ENCODE results near the gene TBC1D22A.

TBC1D22A gene

DNA sequence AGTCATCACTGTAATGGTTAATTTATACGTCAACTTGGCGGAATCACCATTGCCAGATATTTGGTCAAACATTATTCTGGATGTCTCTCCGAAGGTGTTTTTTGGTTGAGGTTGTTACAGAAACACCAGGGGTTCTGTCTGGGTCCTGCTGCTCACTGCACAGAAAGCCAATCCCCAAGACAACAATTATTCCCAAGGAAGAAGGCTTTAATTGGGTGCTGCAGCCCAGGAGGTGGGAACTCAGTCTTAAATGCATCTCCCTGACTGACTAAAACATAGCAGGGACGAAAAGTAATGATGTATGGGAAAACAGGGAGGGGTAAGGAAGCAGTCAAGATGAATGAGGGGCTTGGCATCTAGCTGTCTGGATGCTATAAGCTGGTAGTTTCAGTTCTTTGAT is 331.3 kb downstream of the TBC1D22A start:
- Histone ChIP-seq H3K27me3 (replicated peaks; ENCODE audit: control insufficient read depth, insufficient read depth, low read length, poor library complexity, severe bottlenecking) (no peaks in the 10 kb centered on the region), H3K36me3 (ENCODE audit: control insufficient read depth, insufficient read depth, low read length) (no peaks in the 10 kb centered on the region), H3K27ac (ENCODE audit: insufficient read depth, low read length, poor library complexity, severe bottlenecking) (no peak overlapping the region), H3K4me1 (ENCODE audit: control insufficient read depth, insufficient read depth, low read length, poor library complexity, severe bottlenecking) (peaks cover 15% of the 10 kb centered on the region), H3K9me3 (ENCODE audit: control insufficient read depth, low read length) (no peaks in the 10 kb centered on the region), H3K4me3 (ENCODE audit: insufficient read depth, low read depth, low read length, poor library complexity, severe bottlenecking) (no peak overlapping the region)
- DNase-seq = no peak

- Histone ChIP-seq H3K27me3 (replicated peaks; ENCODE audit: control insufficient read depth, insufficient read depth, low read length, poor library complexity, severe bottlenecking) (no peaks in the 10 kb centered on the region), H3K27ac (ENCODE audit: insufficient read depth, low read length, poor library complexity, severe bottlenecking) (no peak overlapping the region), H3K36me3 (ENCODE audit: control insufficient read depth, insufficient read depth, low read length) (no peaks in the 10 kb centered on the region), H3K4me3 (ENCODE audit: insufficient read depth, low read depth, low read length, poor library complexity, severe bottlenecking) (no peak overlapping the region), H3K4me1 (ENCODE audit: control insufficient read depth, insufficient read depth, low read length, poor library complexity, severe bottlenecking) (peaks cover 9% of the 10 kb centered on the region), H3K9me3 (ENCODE audit: control insufficient read depth, low read length) (no peaks in the 10 kb centered on the region)
- DNase-seq = no peak
Measured at GRCh38 chr22:47094861-47095330, 332.4 kb downstream of the TBC1D22A start.

GRCh38 chr22:47095395-47096122 is 333.1 kb downstream of the TBC1D22A start:
- Histone ChIP-seq H3K4me3 (ENCODE audit: insufficient read depth, low read depth, low read length, poor library complexity, severe bottlenecking) (no peak overlapping the region), H3K9me3 (ENCODE audit: control insufficient read depth, low read length) (no peaks in the 10 kb centered on the region), H3K27ac (ENCODE audit: insufficient read depth, low read length, poor library complexity, severe bottlenecking) (no peak overlapping the region), H3K27me3 (replicated peaks; ENCODE audit: control insufficient read depth, insufficient read depth, low read length, poor library complexity, severe bottlenecking) (no peaks in the 10 kb centered on the region), H3K36me3 (ENCODE audit: control insufficient read depth, insufficient read depth, low read length) (no peaks in the 10 kb centered on the region), H3K4me1 (ENCODE audit: control insufficient read depth, insufficient read depth, low read length, poor library complexity, severe bottlenecking) (peaks cover 2% of the 10 kb centered on the region)
- DNase-seq = no peak

- H3K27ac ChIP-seq (ENCODE audit: insufficient read depth, low read length, poor library complexity, severe bottlenecking) = no peak overlapping the region
- H3K4me3 ChIP-seq (ENCODE audit: insufficient read depth, low read depth, low read length, poor library complexity, severe bottlenecking) = no peak overlapping the region
- no peaks in the 10 kb centered on the region for H3K27me3 ChIP-seq (replicated peaks; ENCODE audit: control insufficient read depth, insufficient read depth, low read length, poor library complexity, severe bottlenecking)
- H3K36me3 ChIP-seq (ENCODE audit: control insufficient read depth, insufficient read depth, low read length) = no peaks in the 10 kb centered on the region
- H3K9me3 ChIP-seq (ENCODE audit: control insufficient read depth, low read length) = no peaks in the 10 kb centered on the region
- no peaks in the 10 kb centered on the region for H3K4me1 ChIP-seq (ENCODE audit: control insufficient read depth, insufficient read depth, low read length, poor library complexity, severe bottlenecking)
- no peak for DNase-seq
Measured at GRCh38 chr22:47098121-47098520, 335.7 kb downstream of the TBC1D22A start.

DNA sequence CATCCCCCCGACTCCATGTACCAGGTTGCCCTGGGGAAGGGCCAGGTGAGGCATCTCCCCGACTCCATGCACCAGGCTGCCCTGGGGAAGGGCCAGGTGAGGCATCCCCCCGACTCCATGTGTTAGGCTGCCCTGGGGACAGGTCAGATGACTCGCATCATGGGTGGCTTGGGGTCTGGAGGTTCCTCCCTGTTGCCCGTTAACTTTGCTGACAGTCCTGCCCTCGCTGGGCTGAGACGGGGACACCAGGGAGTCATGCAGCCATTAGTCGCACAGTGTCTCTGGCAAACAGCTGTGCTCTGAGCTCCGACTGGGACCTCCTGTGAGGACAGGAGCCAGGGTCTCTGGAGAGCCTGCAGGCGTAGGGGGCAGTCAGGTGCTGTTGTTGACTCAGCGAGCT is 336.1 kb downstream of the TBC1D22A start:
- no peaks in the 10 kb centered on the region for H3K4me1 ChIP-seq (ENCODE audit: control insufficient read depth, insufficient read depth, low read length, poor library complexity, severe bottlenecking)
- H3K4me3 ChIP-seq (ENCODE audit: insufficient read depth, low read depth, low read length, poor library complexity, severe bottlenecking) = no peak overlapping the region
- no peaks in the 10 kb centered on the region for H3K9me3 ChIP-seq (ENCODE audit: control insufficient read depth, low read length)
- no peak overlapping the region for H3K27ac ChIP-seq (ENCODE audit: insufficient read depth, low read length, poor library complexity, severe bottlenecking)
- H3K36me3 ChIP-seq (ENCODE audit: control insufficient read depth, insufficient read depth, low read length) = no peaks in the 10 kb centered on the region
- H3K27me3 ChIP-seq (replicated peaks; ENCODE audit: control insufficient read depth, insufficient read depth, low read length, poor library complexity, severe bottlenecking) = no peaks in the 10 kb centered on the region
- no peak for DNase-seq

- H3K27ac ChIP-seq (ENCODE audit: insufficient read depth, low read length, poor library complexity, severe bottlenecking) = no peak overlapping the region
Measured at GRCh38 chr22:47100019-47100418, 337.6 kb downstream of the TBC1D22A start.

GRCh38 chr22:47100646-47101200 is 338.3 kb downstream of the TBC1D22A start:
- Histone ChIP-seq H3K36me3 (ENCODE audit: control insufficient read depth, insufficient read depth, low read length) (no peaks in the 10 kb centered on the region), H3K27me3 (replicated peaks; ENCODE audit: control insufficient read depth, insufficient read depth, low read length, poor library complexity, severe bottlenecking) (no peaks in the 10 kb centered on the region), H3K4me1 (ENCODE audit: control insufficient read depth, insufficient read depth, low read length, poor library complexity, severe bottlenecking) (no peaks in the 10 kb centered on the region), H3K4me3 (ENCODE audit: insufficient read depth, low read depth, low read length, poor library complexity, severe bottlenecking) (no peak overlapping the region), H3K27ac (ENCODE audit: insufficient read depth, low read length, poor library complexity, severe bottlenecking) (no peak overlapping the region), H3K9me3 (ENCODE audit: control insufficient read depth, low read length) (no peaks in the 10 kb centered on the region)
- DNase-seq = no peak

More at GRCh38 chr22:47100019-47100418, 337.6 kb downstream of the TBC1D22A start:
- no peaks in the 10 kb centered on the region for H3K36me3 ChIP-seq (ENCODE audit: control insufficient read depth, insufficient read depth, low read length)
- H3K4me1 ChIP-seq (ENCODE audit: control insufficient read depth, insufficient read depth, low read length, poor library complexity, severe bottlenecking) = no peaks in the 10 kb centered on the region
- DNase-seq = no peak
- H3K4me3 ChIP-seq (ENCODE audit: insufficient read depth, low read depth, low read length, poor library complexity, severe bottlenecking) = no peak overlapping the region
- H3K27me3 ChIP-seq (replicated peaks; ENCODE audit: control insufficient read depth, insufficient read depth, low read length, poor library complexity, severe bottlenecking) = no peaks in the 10 kb centered on the region
- no peaks in the 10 kb centered on the region for H3K9me3 ChIP-seq (ENCODE audit: control insufficient read depth, low read length)

DNA sequence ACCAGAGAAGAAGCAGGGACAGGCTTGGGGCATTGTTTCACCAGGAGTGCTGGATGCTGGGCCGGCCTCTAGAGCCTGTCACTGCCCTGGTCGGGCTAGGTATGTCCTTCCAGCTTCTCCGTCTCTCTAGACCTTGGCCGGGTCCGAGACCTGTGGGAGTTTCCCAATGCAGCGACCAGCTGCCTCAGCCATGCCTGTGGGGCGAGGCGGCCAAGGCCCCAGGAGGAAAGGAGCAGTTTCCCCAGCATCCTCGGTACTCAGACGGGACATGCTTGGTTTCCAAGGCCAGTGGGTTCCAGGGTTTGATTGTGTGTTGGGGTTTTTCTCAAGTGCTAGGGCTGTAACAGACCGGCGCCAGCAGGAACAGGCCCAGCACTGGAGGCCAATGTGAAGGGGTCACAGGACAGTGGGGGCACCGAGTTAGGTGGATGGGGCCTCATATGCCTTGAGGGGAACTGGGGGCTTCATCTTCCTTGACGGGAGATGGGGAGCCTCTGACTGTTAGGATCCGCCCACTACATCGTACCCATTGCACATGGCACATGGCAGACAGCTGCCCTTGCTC is 339.0 kb downstream of the TBC1D22A start:
- Histone ChIP-seq H3K4me3 (ENCODE audit: insufficient read depth, low read depth, low read length, poor library complexity, severe bottlenecking) (no peak overlapping the region), H3K27me3 (replicated peaks; ENCODE audit: control insufficient read depth, insufficient read depth, low read length, poor library complexity, severe bottlenecking) (no peaks in the 10 kb centered on the region), H3K9me3 (ENCODE audit: control insufficient read depth, low read length) (no peaks in the 10 kb centered on the region), H3K36me3 (ENCODE audit: control insufficient read depth, insufficient read depth, low read length) (no peaks in the 10 kb centered on the region), H3K4me1 (ENCODE audit: control insufficient read depth, insufficient read depth, low read length, poor library complexity, severe bottlenecking) (no peaks in the 10 kb centered on the region), H3K27ac (ENCODE audit: insufficient read depth, low read length, poor library complexity, severe bottlenecking) (no peak overlapping the region)
- DNase-seq = no peak

DNA sequence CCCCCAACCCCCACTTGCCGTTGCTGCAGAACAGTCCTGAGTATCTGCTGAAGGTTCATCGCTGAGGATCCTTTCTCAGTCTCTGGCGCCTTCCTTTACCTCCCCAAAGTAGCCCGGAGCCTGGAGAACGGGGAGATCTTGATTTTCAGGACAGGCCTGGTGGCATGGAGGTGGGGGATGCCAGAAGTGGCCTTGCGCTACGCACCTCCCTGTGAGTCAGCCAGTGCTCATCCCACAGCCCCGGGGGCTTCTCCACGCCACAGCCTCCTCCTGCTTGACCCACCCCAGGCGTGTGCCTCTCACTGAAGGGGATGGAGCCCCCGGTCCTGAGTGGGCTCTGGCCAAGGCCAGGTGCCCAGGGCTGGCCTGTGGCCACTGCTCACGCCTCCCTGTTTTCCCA is 339.6 kb downstream of the TBC1D22A start:
- Histone ChIP-seq H3K4me1 (ENCODE audit: control insufficient read depth, insufficient read depth, low read length, poor library complexity, severe bottlenecking) (no peaks in the 10 kb centered on the region), H3K27me3 (replicated peaks; ENCODE audit: control insufficient read depth, insufficient read depth, low read length, poor library complexity, severe bottlenecking) (no peaks in the 10 kb centered on the region), H3K4me3 (ENCODE audit: insufficient read depth, low read depth, low read length, poor library complexity, severe bottlenecking) (no peak overlapping the region), H3K27ac (ENCODE audit: insufficient read depth, low read length, poor library complexity, severe bottlenecking) (no peak overlapping the region), H3K36me3 (ENCODE audit: control insufficient read depth, insufficient read depth, low read length) (no peaks in the 10 kb centered on the region), H3K9me3 (ENCODE audit: control insufficient read depth, low read length) (no peaks in the 10 kb centered on the region)
- no peak for DNase-seq

DNA sequence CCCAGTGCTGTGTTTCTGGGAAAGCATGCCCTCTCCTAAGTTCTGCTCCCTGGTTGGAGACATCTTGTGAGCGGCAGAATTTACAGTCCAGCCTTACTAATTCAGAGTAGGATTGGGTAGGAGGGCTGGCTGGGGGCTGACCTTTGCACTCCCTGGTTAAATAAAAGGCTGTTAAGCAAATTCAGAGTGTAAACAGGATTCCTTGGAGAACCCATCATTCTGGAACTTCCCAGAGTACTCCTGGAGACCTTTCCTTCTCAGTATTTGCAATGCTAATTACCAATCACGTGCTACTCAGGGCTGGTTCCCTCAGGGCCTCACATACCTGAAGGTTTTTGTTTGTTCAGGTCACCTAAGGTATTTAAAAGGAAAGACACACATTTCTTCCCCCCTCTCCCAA is 340.2 kb downstream of the TBC1D22A start:
- no peak for DNase-seq
- Histone ChIP-seq H3K27ac (ENCODE audit: insufficient read depth, low read length, poor library complexity, severe bottlenecking) (no peak overlapping the region), H3K9me3 (ENCODE audit: control insufficient read depth, low read length) (no peaks in the 10 kb centered on the region), H3K4me3 (ENCODE audit: insufficient read depth, low read depth, low read length, poor library complexity, severe bottlenecking) (no peak overlapping the region), H3K4me1 (ENCODE audit: control insufficient read depth, insufficient read depth, low read length, poor library complexity, severe bottlenecking) (no peaks in the 10 kb centered on the region), H3K27me3 (replicated peaks; ENCODE audit: control insufficient read depth, insufficient read depth, low read length, poor library complexity, severe bottlenecking) (no peaks in the 10 kb centered on the region), H3K36me3 (ENCODE audit: control insufficient read depth, insufficient read depth, low read length) (no peaks in the 10 kb centered on the region)

All from effector memory CD4-positive, alpha-beta T cell (primary cell).